AG08396 (cell line): ENCODE measurements around the gene MORN5.
A peak's percentile ranks its signal among the peaks of the same experiment; 100 is the strongest.

Source experiments
- DNase-seq: peaks from one replicate; pipeline ENCODE4 v3.0.0; 2012; ENCODE audit warnings: low spot score, mixed read lengths

MORN5 gene

GRCh38 chr9:122143876-122144405, 15.8 kb upstream of the MORN5 start:
- no peak for DNase-seq

GRCh38 chr9:122144836-122145591, 14.7 kb upstream of the MORN5 start:
- DNase-seq, result no peak

GRCh38 chr9:122145592-122145863, 14.2 kb upstream of the MORN5 start:
- DNase-seq, result no peak

- no peak for DNase-seq
Measured at GRCh38 chr9:122151267-122151828, 8.4 kb upstream of the MORN5 start.

GRCh38 chr9:122155796-122156195, 3.9 kb upstream of the MORN5 start:
- no peak for DNase-seq

- peak; percentile 31 for DNase-seq
Measured at GRCh38 chr9:122158202-122158601, 1.5 kb upstream of the MORN5 start.

GRCh38 chr9:122159925-122160246, 178 bp downstream of the MORN5 start:
- no peak for DNase-seq

GRCh38 chr9:122162415-122162814, 2.7 kb downstream of the MORN5 start:
- DNase-seq, result no peak

GRCh38 chr9:122164286-122164685, 4.6 kb downstream of the MORN5 start:
- DNase-seq, result no peak

GRCh38 chr9:122168356-122168755, 8.6 kb downstream of the MORN5 start:
- DNase-seq, result no peak

- no peak for DNase-seq
Measured at GRCh38 chr9:122172131-122172530, 12.4 kb downstream of the MORN5 start.

- DNase-seq, result no peak
Measured at GRCh38 chr9:122173670-122174069, 14.0 kb downstream of the MORN5 start.

GRCh38 chr9:122176916-122177315, 17.2 kb downstream of the MORN5 start:
- no peak for DNase-seq

- no peak for DNase-seq
Measured at GRCh38 chr9:122179054-122179689, 19.5 kb downstream of the MORN5 start.

GRCh38 chr9:122179690-122180074, 20.0 kb downstream of the MORN5 start:
- no peak for DNase-seq

- DNase-seq, result peak; percentile 62
Measured at GRCh38 chr9:122180633-122181032, 20.9 kb downstream of the MORN5 start.

- DNase-seq, result no peak
Measured at GRCh38 chr9:122183501-122183900, 23.8 kb downstream of the MORN5 start.

- DNase-seq, result no peak
Measured at GRCh38 chr9:122184551-122184950, 24.8 kb downstream of the MORN5 start.

- DNase-seq, result no peak
Measured at GRCh38 chr9:122186301-122186700, 26.6 kb downstream of the MORN5 start.

GRCh38 chr9:122186777-122187470, 27.2 kb downstream of the MORN5 start:
- DNase-seq, result no peak

- no peak for DNase-seq
Measured at GRCh38 chr9:122188369-122188768, 28.7 kb downstream of the MORN5 start.

- DNase-seq, result peak; percentile 50
Measured at GRCh38 chr9:122190597-122191381, 31.1 kb downstream of the MORN5 start.
